Measurements from ENCODE around the gene CES3. TPM values are rescaled to one million over a fixed set of nuclear protein-coding genes. Genes with fewer than 3 reads are reported as not detected.

Gene CES3
- total RNA-seq, 1 experiment from 2014 or later, result 1.9 TPM

Other genes with a start within 250 kb of the CES3 start
- gene DYNC1LI2, start 209.7 kb upstream of the CES3 start, total RNA-seq (2014; rRNA removed; shearing (Covaris generic); ENCODE audit: low replicate concordance), result 23.2 and 27.2 TPM in 2 replicates
- not detected in 2 replicates for gene TERB1, start 159.7 kb upstream of the CES3 start, total RNA-seq (2014; rRNA removed; shearing (Covaris generic); ENCODE audit: low replicate concordance)
- 96.2 and 150 TPM in 2 replicates for gene NAE1, start 130.3 kb upstream of the CES3 start, total RNA-seq (2014; rRNA removed; shearing (Covaris generic); ENCODE audit: low replicate concordance)
- gene CA7, start 116.9 kb upstream of the CES3 start, total RNA-seq (2014; rRNA removed; shearing (Covaris generic); ENCODE audit: low replicate concordance), result not detected in 2 replicates
- 2.5 and 6.4 TPM in 2 replicates for gene PDP2, start 80.8 kb upstream of the CES3 start, total RNA-seq (2014; rRNA removed; shearing (Covaris generic); ENCODE audit: low replicate concordance)
- not detected in 2 replicates for gene CDH16, start 42.4 kb upstream of the CES3 start, total RNA-seq (2014; rRNA removed; shearing (Covaris generic); ENCODE audit: low replicate concordance)
- 1.6 and 10.4 TPM in 2 replicates for gene RRAD, start 35.7 kb upstream of the CES3 start, total RNA-seq (2014; rRNA removed; shearing (Covaris generic); ENCODE audit: low replicate concordance)
- gene CIAO2B, start 26.9 kb upstream of the CES3 start, total RNA-seq (2014; rRNA removed; shearing (Covaris generic); ENCODE audit: low replicate concordance), result 52.7 and 125 TPM in 2 replicates
- 12.8 and 32.7 TPM in 2 replicates for gene CES2, start 25.8 kb upstream of the CES3 start, total RNA-seq (2014; rRNA removed; shearing (Covaris generic); ENCODE audit: low replicate concordance)
- gene CES4A, start 27.3 kb downstream of the CES3 start, total RNA-seq (2014; rRNA removed; shearing (Covaris generic); ENCODE audit: low replicate concordance), result 0.82 TPM in 1 of 2 replicates, not detected in the other
- 15.8 and 22.5 TPM in 2 replicates for gene CBFB, start 67.9 kb downstream of the CES3 start, total RNA-seq (2014; rRNA removed; shearing (Covaris generic); ENCODE audit: low replicate concordance)
- 5.6 and 18.9 TPM in 2 replicates for gene PHAF1, start 148.7 kb downstream of the CES3 start, total RNA-seq (2014; rRNA removed; shearing (Covaris generic); ENCODE audit: low replicate concordance)
- 5.2 and 10.0 TPM in 2 replicates for gene B3GNT9, start 189.7 kb downstream of the CES3 start, total RNA-seq (2014; rRNA removed; shearing (Covaris generic); ENCODE audit: low replicate concordance)
- 11.4 and 14.4 TPM in 2 replicates for gene TRADD, start 198.6 kb downstream of the CES3 start, total RNA-seq (2014; rRNA removed; shearing (Covaris generic); ENCODE audit: low replicate concordance)
- 2.5 and 7.0 TPM in 2 replicates for gene FBXL8, start 198.7 kb downstream of the CES3 start, total RNA-seq (2014; rRNA removed; shearing (Covaris generic); ENCODE audit: low replicate concordance)
- gene HSF4, start 203.5 kb downstream of the CES3 start, total RNA-seq (2014; rRNA removed; shearing (Covaris generic); ENCODE audit: low replicate concordance), result 3.9 TPM in 1 of 2 replicates, not detected in the other
- gene NOL3, start 209.3 kb downstream of the CES3 start, total RNA-seq (2014; rRNA removed; shearing (Covaris generic); ENCODE audit: low replicate concordance), result 9.9 and 16.5 TPM in 2 replicates
- 5.7 and 8.5 TPM in 2 replicates for gene MATCAP1, start 222.7 kb downstream of the CES3 start, total RNA-seq (2014; rRNA removed; shearing (Covaris generic); ENCODE audit: low replicate concordance)
- gene EXOC3L1, start 228.9 kb downstream of the CES3 start, total RNA-seq (2014; rRNA removed; shearing (Covaris generic); ENCODE audit: low replicate concordance), result not detected in 2 replicates
- gene E2F4, start 230.9 kb downstream of the CES3 start, total RNA-seq (2014; rRNA removed; shearing (Covaris generic); ENCODE audit: low replicate concordance), result 72.5 and 81.0 TPM in 2 replicates
- gene ELMO3, start 237.9 kb downstream of the CES3 start, total RNA-seq (2014; rRNA removed; shearing (Covaris generic); ENCODE audit: low replicate concordance), result 1.9 TPM in 1 of 2 replicates, not detected in the other

Measured in MG63 (cell line).